ENCODE data around the gene ZNF414.

GRCh38 chr19:8463365-8463764, 50.6 kb downstream of the ZNF414 start:
- TF ChIP-seq CTCF (IDR thresholded peaks at IDR 0.05) (no peak), POLR2AphosphoS5 (IDR thresholded peaks at IDR 0.05) (no peak), POLR2A (IDR thresholded peaks at IDR 0.05) (no peak)
